Measurements from ENCODE around the gene RFC2.

DNA sequence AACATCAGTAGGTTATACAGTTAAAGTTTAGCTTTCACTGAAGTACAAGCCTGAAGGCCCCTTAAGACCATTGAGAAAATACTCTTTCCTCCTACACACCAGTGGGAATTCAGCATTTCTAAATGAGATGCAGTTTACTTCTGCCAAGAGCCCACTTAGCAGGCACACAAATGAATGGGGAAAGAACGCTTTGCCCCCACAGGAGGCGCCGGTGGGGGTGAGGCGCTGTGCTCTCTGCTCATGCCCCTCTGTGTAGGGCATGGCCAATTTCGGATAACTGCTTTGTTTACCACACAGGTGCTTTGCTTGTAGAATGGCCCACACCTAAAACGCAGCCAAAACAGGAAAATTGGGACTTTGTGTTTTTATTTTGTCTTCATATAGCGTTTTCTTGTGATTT, 60.3 kb downstream of the RFC2 start:
- no peak for TF ChIP-seq EZH2 (IDR thresholded peaks at IDR 0.05; ENCODE audit: borderline replicate concordance, low read depth, low read length, severe bottlenecking)
- TF ChIP-seq, protein P1, sequence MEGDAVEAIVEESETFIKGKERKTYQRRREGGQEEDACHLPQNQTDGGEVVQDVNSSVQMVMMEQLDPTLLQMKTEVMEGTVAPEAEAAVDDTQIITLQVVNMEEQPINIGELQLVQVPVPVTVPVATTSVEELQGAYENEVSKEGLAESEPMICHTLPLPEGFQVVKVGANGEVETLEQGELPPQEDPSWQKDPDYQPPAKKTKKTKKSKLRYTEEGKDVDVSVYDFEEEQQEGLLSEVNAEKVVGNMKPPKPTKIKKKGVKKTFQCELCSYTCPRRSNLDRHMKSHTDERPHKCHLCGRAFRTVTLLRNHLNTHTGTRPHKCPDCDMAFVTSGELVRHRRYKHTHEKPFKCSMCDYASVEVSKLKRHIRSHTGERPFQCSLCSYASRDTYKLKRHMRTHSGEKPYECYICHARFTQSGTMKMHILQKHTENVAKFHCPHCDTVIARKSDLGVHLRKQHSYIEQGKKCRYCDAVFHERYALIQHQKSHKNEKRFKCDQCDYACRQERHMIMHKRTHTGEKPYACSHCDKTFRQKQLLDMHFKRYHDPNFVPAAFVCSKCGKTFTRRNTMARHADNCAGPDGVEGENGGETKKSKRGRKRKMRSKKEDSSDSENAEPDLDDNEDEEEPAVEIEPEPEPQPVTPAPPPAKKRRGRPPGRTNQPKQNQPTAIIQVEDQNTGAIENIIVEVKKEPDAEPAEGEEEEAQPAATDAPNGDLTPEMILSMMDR (IDR thresholded peaks at IDR 0.05; ENCODE audit: borderline replicate concordance, extremely low read depth, low read length, poor library complexity, severe bottlenecking): no peak

All from DND-41 (cell line).